ENCODE data around the gene SLF2.

DNA sequence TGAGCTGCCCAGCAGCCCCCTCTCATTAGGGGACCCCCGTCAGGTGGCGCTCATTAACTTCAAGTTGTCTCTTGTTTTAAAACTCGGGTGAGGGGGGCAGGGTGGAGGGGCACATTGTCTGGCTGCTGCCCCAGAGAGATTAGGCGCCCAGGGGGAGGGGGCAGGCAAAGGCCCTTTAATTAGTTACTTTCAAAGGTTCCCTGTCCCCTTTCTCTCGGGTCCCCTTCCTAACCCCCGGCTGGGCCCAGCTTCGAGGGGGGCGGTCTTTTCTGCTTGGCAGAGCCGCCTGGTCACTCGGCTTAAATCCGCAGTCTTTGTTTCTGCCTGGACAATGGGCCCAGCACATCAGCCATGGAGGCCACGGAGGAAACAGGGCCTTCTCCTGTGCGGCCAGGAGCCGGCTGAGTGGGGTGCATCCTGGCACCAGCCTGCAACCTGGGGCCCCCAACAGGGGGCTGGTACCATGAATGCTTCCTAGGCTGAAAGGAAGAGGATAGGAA lies 38.9 kb upstream of the SLF2 start:
- TF ChIP-seq, protein P1, sequence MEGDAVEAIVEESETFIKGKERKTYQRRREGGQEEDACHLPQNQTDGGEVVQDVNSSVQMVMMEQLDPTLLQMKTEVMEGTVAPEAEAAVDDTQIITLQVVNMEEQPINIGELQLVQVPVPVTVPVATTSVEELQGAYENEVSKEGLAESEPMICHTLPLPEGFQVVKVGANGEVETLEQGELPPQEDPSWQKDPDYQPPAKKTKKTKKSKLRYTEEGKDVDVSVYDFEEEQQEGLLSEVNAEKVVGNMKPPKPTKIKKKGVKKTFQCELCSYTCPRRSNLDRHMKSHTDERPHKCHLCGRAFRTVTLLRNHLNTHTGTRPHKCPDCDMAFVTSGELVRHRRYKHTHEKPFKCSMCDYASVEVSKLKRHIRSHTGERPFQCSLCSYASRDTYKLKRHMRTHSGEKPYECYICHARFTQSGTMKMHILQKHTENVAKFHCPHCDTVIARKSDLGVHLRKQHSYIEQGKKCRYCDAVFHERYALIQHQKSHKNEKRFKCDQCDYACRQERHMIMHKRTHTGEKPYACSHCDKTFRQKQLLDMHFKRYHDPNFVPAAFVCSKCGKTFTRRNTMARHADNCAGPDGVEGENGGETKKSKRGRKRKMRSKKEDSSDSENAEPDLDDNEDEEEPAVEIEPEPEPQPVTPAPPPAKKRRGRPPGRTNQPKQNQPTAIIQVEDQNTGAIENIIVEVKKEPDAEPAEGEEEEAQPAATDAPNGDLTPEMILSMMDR (IDR thresholded peaks at IDR 0.05) = no peak
- no peak for TF ChIP-seq POLR2A (IDR thresholded peaks at IDR 0.05)
